Tibial nerve (tissue), 3 donors: Measurements from ENCODE around the gene CREB3L1.

Experiments used
- POLR2A ChIP-seq, 2 donors: fragments of 450-650 bp; IDR thresholded peaks; one replicate each; pipeline ENCODE4 v1.6.1; 2017; ENCODE audit warnings: antibody characterized with exemption in 2 of 2, mild to moderate bottlenecking in 2 of 2, moderate library complexity in 2 of 2
- TF ChIP-seq, protein P1 (sequence below), 5 experiments: fragments of 200-600 bp in 3 of 5; fragments of 450-650 bp in 2 of 5; sonication (generic) in 3 of 5; IDR thresholded peaks; one replicate each; pipeline ENCODE4 v1.5.1; 2016 to 2019; ENCODE audit warnings: antibody characterized with exemption in 5 of 5, mild to moderate bottlenecking in 3 of 5, moderate library complexity in 2 of 5

DNA sequence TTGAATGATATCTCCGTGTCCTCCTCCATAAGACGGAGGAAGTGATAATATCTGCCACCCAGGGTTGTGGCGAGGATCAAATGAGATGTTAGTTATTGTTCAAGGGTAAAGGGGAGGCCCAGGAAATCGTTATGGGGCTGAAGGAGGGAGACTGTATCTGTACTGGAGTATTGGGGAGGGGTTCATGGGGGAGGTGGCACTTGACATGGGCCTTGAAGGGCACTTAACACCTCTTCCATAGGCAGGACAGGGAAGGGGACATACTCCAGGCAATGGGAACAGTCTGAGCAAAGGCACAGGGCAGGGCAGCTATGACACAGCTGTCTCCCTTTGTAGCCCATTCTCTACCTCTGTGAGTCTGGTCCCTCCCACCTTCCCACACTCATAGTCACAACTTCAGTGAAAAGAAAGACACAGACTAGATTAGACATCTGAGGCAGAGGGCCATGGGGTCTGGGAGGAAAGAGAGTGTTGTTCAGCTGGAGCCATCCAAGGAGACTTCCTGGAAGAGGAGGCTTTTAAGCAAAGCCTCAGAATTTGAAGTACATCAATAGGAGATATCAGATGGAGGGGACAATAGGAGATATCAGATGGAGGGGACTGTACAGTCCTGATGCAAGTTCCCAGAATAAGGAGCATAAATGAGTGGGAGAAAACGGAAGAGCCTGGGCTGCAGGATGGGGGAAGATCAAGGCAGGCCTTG lies 54.0 kb downstream of the CREB3L1 start:
- TF ChIP-seq POLR2A (IDR thresholded peaks at IDR 0.05): no peak
- TF ChIP-seq, protein P1, sequence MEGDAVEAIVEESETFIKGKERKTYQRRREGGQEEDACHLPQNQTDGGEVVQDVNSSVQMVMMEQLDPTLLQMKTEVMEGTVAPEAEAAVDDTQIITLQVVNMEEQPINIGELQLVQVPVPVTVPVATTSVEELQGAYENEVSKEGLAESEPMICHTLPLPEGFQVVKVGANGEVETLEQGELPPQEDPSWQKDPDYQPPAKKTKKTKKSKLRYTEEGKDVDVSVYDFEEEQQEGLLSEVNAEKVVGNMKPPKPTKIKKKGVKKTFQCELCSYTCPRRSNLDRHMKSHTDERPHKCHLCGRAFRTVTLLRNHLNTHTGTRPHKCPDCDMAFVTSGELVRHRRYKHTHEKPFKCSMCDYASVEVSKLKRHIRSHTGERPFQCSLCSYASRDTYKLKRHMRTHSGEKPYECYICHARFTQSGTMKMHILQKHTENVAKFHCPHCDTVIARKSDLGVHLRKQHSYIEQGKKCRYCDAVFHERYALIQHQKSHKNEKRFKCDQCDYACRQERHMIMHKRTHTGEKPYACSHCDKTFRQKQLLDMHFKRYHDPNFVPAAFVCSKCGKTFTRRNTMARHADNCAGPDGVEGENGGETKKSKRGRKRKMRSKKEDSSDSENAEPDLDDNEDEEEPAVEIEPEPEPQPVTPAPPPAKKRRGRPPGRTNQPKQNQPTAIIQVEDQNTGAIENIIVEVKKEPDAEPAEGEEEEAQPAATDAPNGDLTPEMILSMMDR (IDR thresholded peaks at IDR 0.05): no peak
